Pancreas (tissue), 10 donors: ENCODE measurements around the gene PIK3CB. TPM values are rescaled to one million over a fixed set of nuclear protein-coding genes. Genes with fewer than 3 reads are reported as not detected.

Source experiments
- ATAC-seq, 4 donors: fragments of 200-7000 bp; cut with Tn5 transposase; one replicate each; pipeline versions ENCODE4 v1.8.0 to v1.9.1; 2020; ENCODE audit warnings: mild to moderate bottlenecking in 4 of 4, moderate library complexity in 4 of 4
- DNase-seq, 6 donors: peaks; one replicate each; pipeline ENCODE4 v3.0.0-alpha.2; 2020
- FAIRE-seq: peaks from 2 replicates; lab custom pipeline; 2012; peaks lifted over from hg19 to GRCh38; lab: Jason Lieb, UNC
- H3K27ac ChIP-seq, 4 donors: fragments of 200-600 bp; sonication (generic); 1 replicate in 3 of 4; 2 replicates in 1 of 4; pipeline versions ENCODE4 v1.5.0 to v1.8.0; 2020
- H3K27me3 ChIP-seq, 4 donors: fragments of 200-600 bp; one replicate each; pipeline ENCODE4 v1.8.0; 2021
- H3K36me3 ChIP-seq, 3 donors: fragments of 200-600 bp; sonication (generic) in 1 of 3; one replicate each; pipeline versions ENCODE4 v1.5.0 to v1.8.0; 2020 to 2021
- H3K4me1 ChIP-seq, 3 donors: fragments of 200-600 bp; one replicate each; pipeline ENCODE4 v1.8.0; 2021
- H3K4me3 ChIP-seq, 4 donors: fragments of 200-600 bp; sonication (generic) in 2 of 4; one replicate each; pipeline versions ENCODE4 v1.5.0 to v1.8.0; 2020 to 2021
- H3K9me3 ChIP-seq, 4 donors: fragments of 200-600 bp; one replicate each; pipeline ENCODE4 v1.8.0; 2021
- WGBS, 2 donors: extraction: QIAGEN DNeasy Blood & Tissue Kit; methylation state at CpG; one replicate each; pipeline ENCODE4 v1.1.7; 2013; 5-methylcytosine and 5-hydroxymethylcytosine counted together
- intact Hi-C, 3 donors: fragments of 100-400 bp; cut with DNase I; formaldehyde crosslinking; loops; one replicate each; pipeline versions ENCODE4 v1.11.1 to v1.14.2; 2022
- polyA plus RNA-seq, 2 donors: library from polyadenylated mRNA; stranded (reverse); fragments of 200-250 nt; gene quantifications; one replicate each; pipeline ENCODE4 v1.2.3, GENCODE V29; 2013
- total RNA-seq, 6 donors: library from RNA; stranded (reverse); fragmentation: NEBNext Ultra II Directional in 4 of 6; extraction: Animal tissue kit (Norgen Biotek cat#: 25700) in 4 of 6; gene quantifications; one replicate each; pipeline versions ENCODE4 v1.2.1 to v1.2.4, GENCODE V29; 2021 to 2023
- TF ChIP-seq, protein P1 (sequence below), 4 donors: fragments of 200-600 bp; sonication (generic) in 3 of 4; IDR thresholded peaks; one replicate each; pipeline versions ENCODE4 v1.5.0 to v1.8.0; 2021; ENCODE audit warnings: antibody characterized with exemption in 4 of 4
- donor health status: healthy with polysubstance abuse.
- donor health status: DM: no; HTN: no; CAD: no; lungs with moderate emphysema.
- donor health status: DM: no; HTN: no; CAD: no.
- donor health status: control.
- donor health status: control.
- donor health status: Bipolar disorder and iron deficiency.
- donor health status: DM: yes; HTN: yes; CAD: no.
- donor health status: DM: no; HTN: no; CAD: no.
- donor health status: DM: no; HTN: no; CAD: no.
- donor health status: DM: yes; HTN: yes; CAD: no.

The PIK3CB gene
- total and polyA plus RNA-seq, 8 donors: 8.2 to 36.4 (median 24.4) TPM

DNA sequence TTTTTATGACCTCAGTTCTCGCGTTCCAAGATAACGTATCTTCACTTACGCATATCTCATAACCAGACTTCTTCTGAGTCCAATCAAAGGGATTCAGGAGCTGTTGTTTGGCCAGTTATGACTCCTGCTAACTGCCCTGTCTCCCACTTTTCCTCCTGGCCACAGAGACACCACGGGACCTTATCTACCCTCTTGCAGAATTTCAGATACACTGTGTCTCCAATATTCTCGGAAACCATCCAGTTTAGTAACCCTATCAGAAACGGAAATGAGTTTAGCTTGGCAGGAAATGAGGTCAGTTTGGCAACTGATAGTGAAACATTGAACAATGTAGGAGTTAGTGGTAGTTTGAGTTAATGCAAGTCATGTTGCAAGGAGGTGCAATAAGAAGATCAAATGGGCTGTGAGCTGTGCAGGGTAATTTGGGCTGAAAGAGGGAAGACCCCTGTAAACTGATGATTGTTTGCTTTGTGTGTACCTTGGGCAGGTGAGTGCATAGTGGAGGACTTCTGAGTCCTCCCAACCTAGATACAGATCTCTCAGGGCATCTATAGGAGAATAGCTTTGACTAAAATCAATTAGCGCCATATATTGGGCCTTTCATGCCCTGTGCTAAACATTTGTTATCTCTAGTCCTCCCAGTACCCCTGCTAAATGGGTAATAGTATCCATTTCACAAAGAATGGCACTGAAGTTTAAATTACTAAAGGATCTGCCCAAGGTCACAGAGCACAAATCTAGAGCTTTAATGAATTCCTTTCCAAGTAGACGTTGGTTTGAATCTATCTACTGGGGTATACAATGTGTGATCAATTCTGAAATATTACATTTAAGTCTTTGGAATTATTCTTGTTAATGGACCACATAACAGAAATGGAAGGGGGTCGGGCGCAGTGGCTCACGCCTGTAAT, 41.3 kb upstream of the PIK3CB start:
- FAIRE-seq (no peak), ATAC-seq (peak in 1 of 4 donors; percentile 12), DNase-seq (no peak)
- H3K4me1 ChIP-seq: no peaks in the 10 kb centered on the region
- H3K27me3 ChIP-seq: no peaks in the 10 kb centered on the region
- H3K4me3 ChIP-seq: no peak overlapping the region
- no peak overlapping the region for H3K27ac ChIP-seq
- 75 to 81% methylated on average over 12 of the region's 12 CpGs for WGBS, 2 donors
- intact Hi-C loops: no loop called here
- no peaks in the 10 kb centered on the region for H3K9me3 ChIP-seq
- TF ChIP-seq, protein P1, sequence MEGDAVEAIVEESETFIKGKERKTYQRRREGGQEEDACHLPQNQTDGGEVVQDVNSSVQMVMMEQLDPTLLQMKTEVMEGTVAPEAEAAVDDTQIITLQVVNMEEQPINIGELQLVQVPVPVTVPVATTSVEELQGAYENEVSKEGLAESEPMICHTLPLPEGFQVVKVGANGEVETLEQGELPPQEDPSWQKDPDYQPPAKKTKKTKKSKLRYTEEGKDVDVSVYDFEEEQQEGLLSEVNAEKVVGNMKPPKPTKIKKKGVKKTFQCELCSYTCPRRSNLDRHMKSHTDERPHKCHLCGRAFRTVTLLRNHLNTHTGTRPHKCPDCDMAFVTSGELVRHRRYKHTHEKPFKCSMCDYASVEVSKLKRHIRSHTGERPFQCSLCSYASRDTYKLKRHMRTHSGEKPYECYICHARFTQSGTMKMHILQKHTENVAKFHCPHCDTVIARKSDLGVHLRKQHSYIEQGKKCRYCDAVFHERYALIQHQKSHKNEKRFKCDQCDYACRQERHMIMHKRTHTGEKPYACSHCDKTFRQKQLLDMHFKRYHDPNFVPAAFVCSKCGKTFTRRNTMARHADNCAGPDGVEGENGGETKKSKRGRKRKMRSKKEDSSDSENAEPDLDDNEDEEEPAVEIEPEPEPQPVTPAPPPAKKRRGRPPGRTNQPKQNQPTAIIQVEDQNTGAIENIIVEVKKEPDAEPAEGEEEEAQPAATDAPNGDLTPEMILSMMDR (IDR thresholded peaks at IDR 0.05): no peak
- H3K36me3 ChIP-seq: no peaks in the 10 kb centered on the region

DNA sequence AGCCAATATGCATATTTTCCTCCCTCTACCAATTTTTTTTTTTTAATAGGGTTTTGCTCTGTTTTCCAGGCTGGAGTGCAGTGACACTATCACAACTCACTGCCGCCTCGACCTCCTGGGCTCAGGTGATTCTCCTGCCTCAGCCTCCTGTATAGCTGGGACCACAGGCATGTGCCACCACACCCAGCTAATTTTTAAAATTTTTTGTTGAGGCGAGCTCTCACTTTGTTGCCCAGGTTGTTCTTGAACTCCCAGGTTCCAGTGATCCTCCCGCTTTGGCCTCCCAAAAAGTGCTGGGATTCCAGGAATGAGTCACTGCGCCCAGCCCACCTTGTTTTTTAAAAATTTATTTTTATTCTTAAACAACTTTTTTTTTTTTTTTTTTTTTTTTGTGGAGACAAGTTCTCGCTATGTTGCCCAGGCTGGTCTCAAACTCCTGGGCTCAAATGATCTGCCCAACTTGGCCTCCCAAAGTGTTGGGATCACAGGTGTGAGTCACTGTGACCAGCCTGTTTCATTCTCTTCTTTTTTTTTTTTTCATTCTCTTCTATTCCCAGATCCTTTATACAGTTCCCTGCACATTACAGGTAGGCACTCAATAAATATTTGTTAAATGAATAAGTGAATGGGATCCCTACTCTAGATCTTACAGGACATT, 40.5 kb upstream of the PIK3CB start:
- 97% methylated on average over 6 of the region's 6 CpGs for WGBS, 2 donors
- no peaks in the 10 kb centered on the region for H3K27me3 ChIP-seq
- no peak for ATAC-seq
- no peak overlapping the region for H3K4me3 ChIP-seq
- peak in 1 of 6 donors; percentile 8 for DNase-seq
- H3K4me1 ChIP-seq: no peaks in the 10 kb centered on the region
- H3K27ac ChIP-seq: no peak overlapping the region
- intact Hi-C loops: no loop called here
- TF ChIP-seq, protein P1 (IDR thresholded peaks at IDR 0.05): no peak
- no peaks in the 10 kb centered on the region for H3K36me3 ChIP-seq
- no peak for FAIRE-seq
- no peaks in the 10 kb centered on the region for H3K9me3 ChIP-seq

DNA sequence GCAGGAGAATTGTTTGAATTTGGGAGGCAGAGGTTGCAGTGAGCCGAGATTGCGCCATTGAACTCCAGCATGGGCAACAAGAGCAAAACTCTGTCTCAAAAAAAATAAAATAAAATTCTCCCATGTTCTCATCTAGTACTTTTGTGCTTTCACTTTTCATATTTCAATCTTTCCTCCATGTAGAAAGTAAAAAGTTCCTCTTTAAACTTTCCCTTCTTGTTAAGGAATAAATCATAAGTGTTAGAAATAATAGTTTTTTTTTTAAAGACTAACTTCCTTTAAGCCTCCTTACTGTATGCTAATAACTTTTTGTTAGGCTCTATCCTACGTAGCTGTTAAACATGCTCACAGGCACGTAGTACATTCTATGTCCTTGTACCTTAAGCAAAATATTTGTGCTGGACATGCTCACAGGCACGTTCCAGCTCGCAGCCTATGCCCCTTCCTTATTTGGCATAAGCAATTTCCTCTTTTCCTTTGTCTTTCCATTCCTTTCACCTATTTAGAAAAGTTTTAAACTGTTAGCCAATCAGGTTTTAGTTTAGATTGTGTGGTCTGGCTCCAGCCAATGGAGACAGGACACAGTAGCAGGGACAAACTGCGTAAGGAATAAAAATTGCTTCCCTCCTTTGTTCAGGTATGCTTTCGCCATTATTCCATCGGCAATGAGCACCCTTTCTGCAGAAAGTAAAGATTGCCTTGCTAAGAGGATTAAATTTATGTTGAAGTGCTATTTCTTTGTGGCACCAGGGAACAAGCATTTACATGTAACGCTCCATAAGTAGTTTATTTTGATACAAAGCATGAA, 38.9 kb upstream of the PIK3CB start:
- H3K4me3 ChIP-seq: no peak overlapping the region
- H3K27me3 ChIP-seq: no peaks in the 10 kb centered on the region
- DNase-seq: peak in 1 of 6 donors; percentile 11
- H3K36me3 ChIP-seq: no peaks in the 10 kb centered on the region
- H3K27ac ChIP-seq: peak overlapping the region in 1 of 4 donors; percentile 37
- H3K4me1 ChIP-seq: no peaks in the 10 kb centered on the region
- TF ChIP-seq, protein P1 (IDR thresholded peaks at IDR 0.05): no peak
- WGBS, 2 donors: 70% methylated on average over 10 of the region's 10 CpGs
- no peak for ATAC-seq
- no peak for FAIRE-seq
- H3K9me3 ChIP-seq: no peaks in the 10 kb centered on the region
- intact Hi-C loops: no loop called here

DNA sequence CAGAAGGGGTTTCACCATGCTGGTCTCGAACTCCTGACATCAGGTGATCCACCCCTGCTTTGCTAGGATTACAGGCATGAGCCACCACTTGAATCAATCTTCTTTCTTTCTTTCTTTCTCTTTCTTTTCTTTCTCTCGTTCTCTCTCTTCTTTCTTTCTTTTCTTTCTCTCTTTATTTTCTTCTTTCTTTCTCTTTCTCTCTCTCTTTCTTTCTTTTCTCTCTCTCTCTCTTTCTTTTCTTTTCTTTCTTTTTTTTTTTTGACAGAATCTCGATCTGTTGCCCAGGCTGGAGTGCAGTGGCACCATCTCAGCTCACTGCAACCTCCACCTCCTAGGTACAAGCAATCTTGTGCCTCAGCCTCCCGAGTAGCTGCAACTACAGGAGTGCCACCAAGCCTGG, 37.9 kb upstream of the PIK3CB start:
- H3K4me3 ChIP-seq: no peak overlapping the region
- TF ChIP-seq, protein P1 (IDR thresholded peaks at IDR 0.05): no peak
- 95% methylated on average over 4 of the region's 4 CpGs for WGBS, 2 donors
- DNase-seq (no peak), FAIRE-seq (no peak), ATAC-seq (no peak)
- no peak overlapping the region for H3K27ac ChIP-seq
- H3K9me3 ChIP-seq: no peaks in the 10 kb centered on the region
- intact Hi-C loops: no loop called here
- H3K27me3 ChIP-seq: no peaks in the 10 kb centered on the region
- H3K4me1 ChIP-seq: no peaks in the 10 kb centered on the region
- no peaks in the 10 kb centered on the region for H3K36me3 ChIP-seq
